Measurements from ENCODE around the gene BCAS1. TPM values are rescaled to one million over a fixed set of nuclear protein-coding genes. Genes with fewer than 3 reads are reported as not detected.

BCAS1 gene
- total and polyA plus RNA-seq, 2 donors: 7.5 to 28.1 TPM

- H3K4me3 ChIP-seq (ENCODE audit: low read depth, low read length): no peak overlapping the region
- H3K27ac ChIP-seq (ENCODE audit: low read depth): no peak overlapping the region
- DNase-seq (ENCODE audit: extremely low spot score): no peak
- 59% methylated on average over 8 of the region's 8 CpGs for WGBS
- no peaks in the 10 kb centered on the region for H3K4me1 ChIP-seq (ENCODE audit: insufficient read depth)
- H3K36me3 ChIP-seq (ENCODE audit: insufficient read depth): no peaks in the 10 kb centered on the region
Measured at GRCh38 chr20:54061101-54061881, 9.1 kb downstream of the BCAS1 start.

- Histone ChIP-seq H3K36me3 (ENCODE audit: insufficient read depth) (no peaks in the 10 kb centered on the region), H3K4me3 (ENCODE audit: low read depth, low read length) (no peak overlapping the region), H3K4me1 (ENCODE audit: insufficient read depth) (no peaks in the 10 kb centered on the region), H3K27ac (ENCODE audit: low read depth) (no peak overlapping the region)
- no peak for DNase-seq (ENCODE audit: extremely low spot score)
- 93% methylated on average over 6 of the region's 6 CpGs for WGBS
Measured at GRCh38 chr20:54059691-54060364, 10.6 kb downstream of the BCAS1 start.

DNA sequence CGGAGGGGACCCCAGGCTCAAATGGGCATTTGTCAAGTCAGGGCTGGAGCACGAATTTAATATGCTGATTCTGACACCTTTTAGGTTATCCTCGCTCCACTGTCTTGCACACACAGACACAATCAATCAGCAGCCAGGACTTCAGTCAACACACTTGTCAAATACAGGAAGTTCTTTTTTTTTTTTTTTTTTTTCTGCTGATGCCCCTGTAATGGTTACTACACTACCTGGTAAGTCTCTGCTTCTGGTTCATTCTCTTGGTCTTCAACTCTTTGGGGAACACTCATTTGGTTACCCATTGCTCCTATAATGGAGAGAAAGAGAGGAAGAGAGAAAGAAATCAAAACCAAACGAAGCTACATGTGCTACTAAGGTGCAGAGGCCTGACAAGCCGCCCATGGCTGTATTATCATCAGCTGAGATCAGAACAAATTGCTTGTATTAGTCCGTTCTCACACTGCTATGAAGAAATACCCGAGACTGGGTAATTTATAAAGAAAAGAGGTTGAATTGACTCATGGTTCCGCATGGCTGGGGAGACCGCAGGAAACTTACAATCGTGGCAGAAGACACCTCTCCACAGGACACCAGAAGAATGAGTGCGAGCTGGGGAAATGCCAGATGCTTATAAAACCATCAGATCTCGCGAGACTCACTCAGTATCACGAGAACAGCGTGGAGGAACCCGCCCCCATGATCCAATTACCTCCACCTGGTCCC, 11.8 kb downstream of the BCAS1 start:
- no peak overlapping the region for H3K4me3 ChIP-seq (ENCODE audit: low read depth, low read length)
- H3K27ac ChIP-seq (ENCODE audit: low read depth): no peak overlapping the region
- H3K36me3 ChIP-seq (ENCODE audit: insufficient read depth): no peaks in the 10 kb centered on the region
- WGBS: 85% methylated on average over 16 of the region's 16 CpGs
- H3K4me1 ChIP-seq (ENCODE audit: insufficient read depth): no peaks in the 10 kb centered on the region
- DNase-seq (ENCODE audit: extremely low spot score): no peak

DNA sequence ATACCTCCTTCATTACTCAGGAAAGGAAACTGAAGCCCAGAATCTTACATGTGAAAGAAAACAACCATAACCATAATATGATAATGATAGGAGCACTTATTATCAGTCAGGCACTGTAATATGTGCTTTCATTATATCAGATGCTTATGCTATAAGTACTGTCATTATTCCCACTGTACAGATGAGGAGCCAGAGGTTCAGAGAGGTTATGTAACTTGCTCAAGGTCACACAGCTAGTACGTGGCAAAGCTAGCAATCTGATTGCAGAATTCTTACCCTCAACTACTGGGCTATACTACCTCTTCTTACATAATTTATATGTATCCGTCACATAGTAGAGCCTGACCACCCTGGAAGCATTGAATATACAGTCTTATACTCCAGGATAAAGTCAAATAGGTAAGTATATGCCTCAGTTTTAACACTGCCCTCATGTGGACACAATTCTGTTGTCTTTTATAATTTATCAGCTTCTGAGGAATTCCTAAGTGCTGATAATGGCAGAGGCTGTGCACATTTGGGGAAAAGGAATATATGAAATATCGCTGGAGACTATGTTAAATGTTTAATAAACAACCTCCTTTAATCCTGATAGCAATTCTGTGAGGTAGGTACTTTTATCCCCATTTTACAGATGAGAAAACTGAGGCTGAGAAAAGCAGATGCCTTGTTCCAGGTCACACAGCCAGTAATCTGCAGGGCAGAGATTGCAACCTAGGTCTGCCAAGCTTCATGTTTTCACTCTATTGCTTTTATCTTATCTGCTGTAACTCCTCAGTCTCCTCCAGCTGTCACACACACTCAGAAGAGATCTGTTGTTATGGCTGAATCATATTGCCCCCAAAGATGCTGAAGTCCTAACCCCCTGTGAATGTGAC, 13.4 kb downstream of the BCAS1 start:
- DNase-seq (ENCODE audit: extremely low spot score): no peak
- Histone ChIP-seq H3K4me3 (ENCODE audit: low read depth, low read length) (no peak overlapping the region), H3K36me3 (ENCODE audit: insufficient read depth) (no peaks in the 10 kb centered on the region), H3K27ac (ENCODE audit: low read depth) (no peak overlapping the region), H3K4me1 (ENCODE audit: insufficient read depth) (no peaks in the 10 kb centered on the region)
- WGBS: 98% methylated on average over 3 of the region's 3 CpGs

DNA sequence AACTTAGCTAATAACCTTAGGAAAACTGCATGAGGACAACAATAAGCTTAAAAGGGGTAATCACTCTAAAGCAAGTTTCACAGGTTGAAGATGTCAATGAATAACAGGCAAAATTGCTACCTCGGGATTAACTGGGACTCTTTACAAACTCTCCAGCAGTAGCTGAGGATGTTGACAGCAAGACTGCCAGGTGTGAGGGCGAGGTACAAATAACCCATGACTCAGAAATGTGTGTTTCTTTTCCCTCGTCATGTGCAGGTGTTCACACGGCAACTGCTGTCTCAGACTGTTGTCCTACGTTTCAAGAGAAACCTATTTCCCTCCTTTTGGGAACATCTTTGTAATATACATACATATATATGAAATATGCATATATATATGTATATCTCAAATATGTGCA, 15.9 kb downstream of the BCAS1 start:
- no peak for DNase-seq (ENCODE audit: extremely low spot score)
- H3K4me1 ChIP-seq (ENCODE audit: insufficient read depth): no peaks in the 10 kb centered on the region
- WGBS: 92% methylated on average over 5 of the region's 5 CpGs

DNA sequence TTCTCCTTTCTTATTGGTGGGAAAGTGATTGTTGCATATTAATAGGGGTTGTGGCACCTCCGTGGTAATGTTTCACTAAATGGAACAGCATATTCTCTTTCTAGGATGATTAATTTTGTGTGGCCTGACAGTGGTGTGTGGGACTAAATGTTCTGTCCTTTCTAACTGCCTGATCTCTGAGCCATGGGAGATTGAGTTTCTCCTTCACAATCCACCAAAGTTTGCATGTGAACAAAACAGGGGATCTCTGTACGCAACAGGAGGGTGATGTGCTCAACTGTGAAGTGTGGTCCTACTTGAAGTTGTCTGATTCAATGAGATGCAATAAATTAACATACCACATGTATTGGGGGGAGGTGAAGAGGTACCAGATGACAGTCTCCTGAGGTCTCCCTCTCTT, 19.3 kb downstream of the BCAS1 start:
- WGBS: 83% methylated on average over 2 of the region's 2 CpGs
- Histone ChIP-seq H3K36me3 (ENCODE audit: insufficient read depth) (no peaks in the 10 kb centered on the region), H3K27ac (ENCODE audit: low read depth) (no peak overlapping the region), H3K4me1 (ENCODE audit: insufficient read depth) (no peaks in the 10 kb centered on the region), H3K4me3 (ENCODE audit: low read depth, low read length) (no peak overlapping the region)
- no peak for DNase-seq (ENCODE audit: extremely low spot score)

More for the DNA sequence above, 15.9 kb downstream of the BCAS1 start:
- no peak overlapping the region for H3K27ac ChIP-seq (ENCODE audit: low read depth)
- H3K36me3 ChIP-seq (ENCODE audit: insufficient read depth): no peaks in the 10 kb centered on the region
- no peak overlapping the region for H3K4me3 ChIP-seq (ENCODE audit: low read depth, low read length)

DNA sequence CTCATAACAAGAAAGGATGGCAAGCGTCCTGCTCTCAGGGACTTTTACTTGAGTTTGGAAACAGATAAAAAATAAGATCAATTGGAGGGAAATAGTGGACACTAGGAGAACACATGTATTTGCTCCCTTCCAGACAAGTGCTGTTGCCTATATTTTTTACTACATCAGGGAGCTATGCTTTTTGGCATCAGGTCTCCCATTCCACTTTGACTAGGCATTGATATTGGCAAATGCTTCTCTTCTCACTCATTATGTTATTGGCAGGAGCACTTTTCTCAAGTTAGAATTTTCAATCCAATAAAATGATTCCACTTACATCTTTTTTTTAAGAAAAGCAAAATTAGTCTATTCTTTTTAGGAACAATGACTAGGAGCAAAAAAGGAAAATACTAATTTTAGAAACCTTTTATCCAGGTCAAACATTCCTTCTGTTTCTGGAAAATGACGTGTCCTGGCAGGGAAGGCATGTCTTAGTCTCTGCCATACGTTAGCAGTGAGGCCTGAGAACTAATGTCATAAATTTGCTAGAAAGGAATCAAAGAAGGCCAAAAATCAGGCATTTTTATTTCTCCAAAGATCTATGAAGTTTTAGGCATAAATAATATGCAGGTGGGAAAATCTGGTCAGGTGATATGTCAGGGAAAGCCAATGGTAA, 21.4 kb downstream of the BCAS1 start:
- Histone ChIP-seq H3K27ac (ENCODE audit: low read depth) (no peak overlapping the region), H3K4me1 (ENCODE audit: insufficient read depth) (no peaks in the 10 kb centered on the region), H3K4me3 (ENCODE audit: low read depth, low read length) (no peak overlapping the region), H3K36me3 (ENCODE audit: insufficient read depth) (no peaks in the 10 kb centered on the region)
- WGBS: 72% methylated on average over 3 of the region's 3 CpGs
- DNase-seq (ENCODE audit: extremely low spot score): no peak

GRCh38 chr20:54048481-54048880, 21.9 kb downstream of the BCAS1 start:
- H3K27ac ChIP-seq (ENCODE audit: low read depth): no peak overlapping the region

DNA sequence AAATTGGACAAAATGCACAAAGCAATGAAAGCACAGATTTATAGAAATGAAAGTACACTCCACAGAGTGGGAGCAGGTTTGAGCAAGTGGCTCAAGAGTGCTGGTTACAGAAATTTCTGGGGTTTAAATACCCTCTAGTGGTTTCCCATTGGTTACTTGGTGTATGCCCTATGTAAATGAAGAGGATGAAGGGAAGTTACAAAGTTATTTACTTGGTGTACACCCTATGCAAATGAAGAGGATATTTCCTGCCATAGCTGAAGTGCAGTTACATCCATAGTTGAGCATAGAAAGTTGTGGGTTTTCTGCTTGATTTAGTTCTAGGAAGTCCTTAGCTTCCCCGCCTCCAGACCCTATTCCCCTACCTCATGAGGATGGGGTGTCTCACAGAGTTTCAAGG, 22.7 kb downstream of the BCAS1 start:
- no peak overlapping the region for H3K27ac ChIP-seq (ENCODE audit: low read depth)
- 93% methylated on average over 1 of the region's 1 CpG for WGBS

More at GRCh38 chr20:54048481-54048880, 21.9 kb downstream of the BCAS1 start:
- WGBS: 40% methylated on average over 2 of the region's 2 CpGs
- H3K36me3 ChIP-seq (ENCODE audit: insufficient read depth): no peaks in the 10 kb centered on the region
- no peak overlapping the region for H3K4me3 ChIP-seq (ENCODE audit: low read depth, low read length)
- no peaks in the 10 kb centered on the region for H3K4me1 ChIP-seq (ENCODE audit: insufficient read depth)
- DNase-seq (ENCODE audit: extremely low spot score): no peak

DNA sequence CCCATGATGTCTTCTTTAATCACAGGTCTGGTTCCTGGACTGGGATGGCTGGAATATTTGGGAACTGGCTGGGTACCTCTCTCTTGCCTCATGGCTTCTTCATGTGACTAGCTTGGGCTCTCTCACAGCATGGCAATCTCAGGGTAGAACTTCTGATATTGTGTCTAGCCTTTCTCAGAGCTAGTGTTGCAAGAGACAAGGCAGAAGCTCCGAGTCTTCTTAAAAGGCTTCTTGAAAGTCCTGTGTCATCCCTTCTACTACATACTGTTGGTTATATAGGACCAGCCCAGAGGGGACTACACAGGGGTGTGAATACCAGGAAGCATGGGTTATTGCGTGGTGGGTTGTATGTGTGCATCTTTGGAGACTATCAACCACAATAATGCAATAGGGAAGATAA, 23.3 kb downstream of the BCAS1 start:
- no peak overlapping the region for H3K4me3 ChIP-seq (ENCODE audit: low read depth, low read length)
- H3K27ac ChIP-seq (ENCODE audit: low read depth): no peak overlapping the region
- H3K36me3 ChIP-seq (ENCODE audit: insufficient read depth): no peaks in the 10 kb centered on the region
- no peaks in the 10 kb centered on the region for H3K4me1 ChIP-seq (ENCODE audit: insufficient read depth)
- no peak for DNase-seq (ENCODE audit: extremely low spot score)
- 96% methylated on average over 2 of the region's 2 CpGs for WGBS

More for the DNA sequence above, 22.7 kb downstream of the BCAS1 start:
- Histone ChIP-seq H3K4me3 (ENCODE audit: low read depth, low read length) (no peak overlapping the region), H3K36me3 (ENCODE audit: insufficient read depth) (no peaks in the 10 kb centered on the region), H3K4me1 (ENCODE audit: insufficient read depth) (no peaks in the 10 kb centered on the region)
- no peak for DNase-seq (ENCODE audit: extremely low spot score)

- no peaks in the 10 kb centered on the region for H3K36me3 ChIP-seq (ENCODE audit: insufficient read depth)
- DNase-seq (ENCODE audit: extremely low spot score): no peak
- H3K27ac ChIP-seq (ENCODE audit: low read depth): no peak overlapping the region
Measured at GRCh38 chr20:54044156-54044555, 26.2 kb downstream of the BCAS1 start.

GRCh38 chr20:54043076-54043967, 27.1 kb downstream of the BCAS1 start:
- no peaks in the 10 kb centered on the region for H3K36me3 ChIP-seq (ENCODE audit: insufficient read depth)
- DNase-seq (ENCODE audit: extremely low spot score): no peak
- H3K27ac ChIP-seq (ENCODE audit: low read depth): no peak overlapping the region
- no peaks in the 10 kb centered on the region for H3K4me1 ChIP-seq (ENCODE audit: insufficient read depth)
- WGBS: 53% methylated on average over 9 of the region's 9 CpGs
- H3K4me3 ChIP-seq (ENCODE audit: low read depth, low read length): no peak overlapping the region

More at GRCh38 chr20:54044156-54044555, 26.2 kb downstream of the BCAS1 start:
- Histone ChIP-seq H3K4me3 (ENCODE audit: low read depth, low read length) (no peak overlapping the region), H3K4me1 (ENCODE audit: insufficient read depth) (no peaks in the 10 kb centered on the region)
